ENCODE data around the gene ARHGAP26. TPM values are rescaled to one million over a fixed set of nuclear protein-coding genes. Genes with fewer than 3 reads are reported as not detected.
A peak's percentile ranks its signal among the peaks of the same experiment; 100 is the strongest.

ARHGAP26 gene
- total RNA-seq, 1 donor from 2014 or later = 18.7 TPM

DNA sequence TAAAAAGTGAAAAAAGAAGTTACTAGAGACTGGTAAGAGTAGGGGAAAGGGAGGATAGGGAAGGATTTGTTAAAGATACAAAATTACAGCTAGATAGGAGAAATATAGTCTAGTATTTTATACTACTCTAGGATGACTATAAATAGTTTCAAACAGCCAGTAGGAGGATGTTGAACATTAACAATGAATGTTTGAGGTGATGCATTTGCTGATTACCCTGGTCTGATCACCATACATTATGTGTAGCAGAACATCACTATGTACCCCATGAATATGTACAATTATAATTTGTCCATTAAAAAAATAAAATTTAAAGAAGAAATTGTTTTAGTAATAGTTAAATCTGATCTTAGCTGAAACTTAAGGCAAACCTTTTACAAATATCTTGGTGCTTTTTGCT lies 302.6 kb downstream of the ARHGAP26 start:
- no peak overlapping the region for H3K4me3 Mint-ChIP-seq
- H3K4me1 Mint-ChIP-seq (ENCODE audit: unreplicated experiment) = peaks cover 8% of the 10 kb centered on the region
- peaks cover 4% of the 10 kb centered on the region for H3K9me3 Mint-ChIP-seq
- no peaks in the 10 kb centered on the region for H3K27me3 Mint-ChIP-seq
- TF ChIP-seq, protein P1, sequence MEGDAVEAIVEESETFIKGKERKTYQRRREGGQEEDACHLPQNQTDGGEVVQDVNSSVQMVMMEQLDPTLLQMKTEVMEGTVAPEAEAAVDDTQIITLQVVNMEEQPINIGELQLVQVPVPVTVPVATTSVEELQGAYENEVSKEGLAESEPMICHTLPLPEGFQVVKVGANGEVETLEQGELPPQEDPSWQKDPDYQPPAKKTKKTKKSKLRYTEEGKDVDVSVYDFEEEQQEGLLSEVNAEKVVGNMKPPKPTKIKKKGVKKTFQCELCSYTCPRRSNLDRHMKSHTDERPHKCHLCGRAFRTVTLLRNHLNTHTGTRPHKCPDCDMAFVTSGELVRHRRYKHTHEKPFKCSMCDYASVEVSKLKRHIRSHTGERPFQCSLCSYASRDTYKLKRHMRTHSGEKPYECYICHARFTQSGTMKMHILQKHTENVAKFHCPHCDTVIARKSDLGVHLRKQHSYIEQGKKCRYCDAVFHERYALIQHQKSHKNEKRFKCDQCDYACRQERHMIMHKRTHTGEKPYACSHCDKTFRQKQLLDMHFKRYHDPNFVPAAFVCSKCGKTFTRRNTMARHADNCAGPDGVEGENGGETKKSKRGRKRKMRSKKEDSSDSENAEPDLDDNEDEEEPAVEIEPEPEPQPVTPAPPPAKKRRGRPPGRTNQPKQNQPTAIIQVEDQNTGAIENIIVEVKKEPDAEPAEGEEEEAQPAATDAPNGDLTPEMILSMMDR (conservative IDR thresholded peaks at IDR 0.05) = no peak
- no peak overlapping the region for H3K27ac Mint-ChIP-seq
- H3K36me3 Mint-ChIP-seq = peaks cover 7% of the 10 kb centered on the region
- DNase-seq (ENCODE audit: extremely low spot score, unreplicated experiment) = no peak

DNA sequence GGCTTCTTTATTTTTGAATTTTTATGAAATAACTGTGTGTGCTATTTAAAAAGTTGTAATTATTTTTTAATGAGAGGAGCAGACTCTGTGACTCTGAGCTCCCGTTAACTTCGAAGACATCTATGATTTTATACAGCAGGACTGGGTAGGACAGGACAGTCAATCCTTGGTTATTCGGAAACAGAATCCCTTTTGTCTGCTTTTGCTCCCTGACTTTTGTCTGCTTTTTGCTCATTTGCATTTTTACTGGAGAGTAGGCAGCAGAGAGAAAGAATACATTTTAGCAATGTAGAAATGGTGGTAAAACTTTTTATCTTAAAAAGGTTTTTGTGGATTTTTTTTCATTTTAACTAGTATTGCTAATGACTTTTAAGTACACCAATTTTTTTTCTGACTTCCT lies 303.6 kb downstream of the ARHGAP26 start:
- Mint-ChIP-seq H3K4me1 (ENCODE audit: unreplicated experiment) (peaks cover 12% of the 10 kb centered on the region), H3K27ac (no peak overlapping the region), H3K27me3 (no peaks in the 10 kb centered on the region), H3K36me3 (peaks cover 7% of the 10 kb centered on the region), H3K9me3 (peaks cover 4% of the 10 kb centered on the region), H3K4me3 (no peak overlapping the region)
- TF ChIP-seq, protein P1 (conservative IDR thresholded peaks at IDR 0.05) = no peak
- no peak for DNase-seq (ENCODE audit: extremely low spot score, unreplicated experiment)

DNA sequence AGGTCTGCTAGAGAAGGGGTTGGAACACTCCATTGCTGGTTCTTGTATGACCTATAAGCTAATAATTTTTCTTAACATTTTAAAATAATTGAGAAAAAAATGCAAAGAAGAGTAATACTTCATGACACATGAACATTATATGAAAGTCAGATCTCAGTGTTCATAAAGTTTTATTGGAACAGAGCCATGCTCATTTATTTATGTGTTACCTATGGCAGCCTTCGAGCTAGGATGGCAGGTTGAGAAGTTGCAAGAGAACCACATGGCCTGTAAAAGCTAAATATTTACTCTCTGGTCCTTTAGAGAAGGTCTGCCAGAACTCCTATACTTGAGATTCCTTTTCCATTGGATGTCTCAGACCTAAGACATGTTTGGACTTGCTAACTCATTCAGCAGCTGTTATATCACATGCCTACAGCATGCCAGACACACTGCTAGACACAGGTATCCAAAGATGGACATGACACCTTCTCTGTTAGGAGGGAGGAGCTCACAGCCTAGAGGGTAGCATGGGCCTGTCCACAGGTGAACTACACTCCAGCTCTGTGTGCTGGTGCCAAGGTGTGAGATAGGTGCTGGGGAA lies 304.3 kb downstream of the ARHGAP26 start:
- Mint-ChIP-seq H3K27ac (no peak overlapping the region), H3K4me1 (ENCODE audit: unreplicated experiment) (peaks cover 13% of the 10 kb centered on the region), H3K27me3 (no peaks in the 10 kb centered on the region), H3K4me3 (no peak overlapping the region), H3K36me3 (peaks cover 7% of the 10 kb centered on the region), H3K9me3 (peaks cover 4% of the 10 kb centered on the region)
- no peak for DNase-seq (ENCODE audit: extremely low spot score, unreplicated experiment)
- TF ChIP-seq, protein P1 (conservative IDR thresholded peaks at IDR 0.05) = no peak

DNA sequence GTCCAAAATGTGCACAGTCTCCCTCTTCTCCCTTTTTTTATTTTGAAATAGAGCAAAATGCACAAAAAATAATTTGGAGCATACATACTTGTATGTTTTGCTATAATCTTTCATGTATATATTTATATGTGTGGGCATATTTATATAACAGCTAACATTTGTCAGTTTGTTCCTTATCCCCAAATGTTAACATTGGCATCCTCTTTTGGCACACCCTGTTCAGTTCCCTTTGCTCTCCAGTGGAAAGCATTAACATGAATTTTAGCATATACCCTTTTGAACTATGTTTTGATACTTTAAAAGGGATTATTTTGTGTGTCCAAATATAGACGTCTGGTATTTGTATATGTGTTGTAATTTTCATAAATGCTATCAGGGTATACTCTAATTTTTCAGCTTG lies 306.2 kb downstream of the ARHGAP26 start:
- DNase-seq (ENCODE audit: extremely low spot score, unreplicated experiment) = no peak
- peaks cover 8% of the 10 kb centered on the region for H3K36me3 Mint-ChIP-seq

DNA sequence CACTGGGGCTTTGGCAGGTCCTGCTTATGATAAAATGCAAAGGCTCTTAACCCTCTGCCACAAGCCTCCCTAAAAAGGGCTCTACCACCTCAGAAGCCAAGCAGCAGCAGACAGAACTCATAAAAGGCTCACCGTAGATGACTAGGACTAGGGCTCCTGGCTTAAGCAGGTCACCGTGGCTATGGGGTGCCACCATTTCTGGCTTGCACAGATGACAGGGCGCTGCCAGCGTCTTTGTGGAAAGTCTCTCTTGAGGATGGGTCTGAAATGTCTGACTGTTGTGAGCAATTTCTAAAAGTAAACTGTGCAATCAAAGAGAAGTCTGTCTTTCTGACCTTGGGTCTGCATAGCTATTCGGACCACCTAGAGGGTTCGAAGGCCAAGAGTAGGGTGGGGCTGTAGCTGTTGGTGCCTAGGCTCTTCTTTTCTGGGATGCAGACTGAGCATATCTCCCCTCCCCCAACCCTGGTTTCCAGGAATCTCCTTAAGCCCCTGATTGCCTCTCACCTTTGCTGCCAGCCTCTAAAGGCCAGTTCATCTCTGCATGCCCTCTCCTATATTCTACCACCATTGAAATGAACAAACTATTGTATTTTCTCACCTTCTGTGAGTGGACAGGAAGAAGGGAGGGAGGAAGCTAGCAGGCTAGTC lies 307.4 kb downstream of the ARHGAP26 start:
- peaks cover 13% of the 10 kb centered on the region for H3K4me1 Mint-ChIP-seq (ENCODE audit: unreplicated experiment)
- peak overlapping the region; percentile 29 for H3K27ac Mint-ChIP-seq

More for the DNA sequence above, 306.2 kb downstream of the ARHGAP26 start:
- Mint-ChIP-seq H3K27ac (no peak overlapping the region), H3K27me3 (no peaks in the 10 kb centered on the region), H3K4me3 (no peak overlapping the region), H3K9me3 (peaks cover 4% of the 10 kb centered on the region), H3K4me1 (ENCODE audit: unreplicated experiment) (peaks cover 13% of the 10 kb centered on the region)
- TF ChIP-seq, protein P1 (conservative IDR thresholded peaks at IDR 0.05) = no peak

More for the DNA sequence above, 307.4 kb downstream of the ARHGAP26 start:
- Mint-ChIP-seq H3K27me3 (no peaks in the 10 kb centered on the region), H3K9me3 (peaks cover 4% of the 10 kb centered on the region), H3K36me3 (peaks cover 8% of the 10 kb centered on the region), H3K4me3 (no peak overlapping the region)
- TF ChIP-seq, protein P1 (conservative IDR thresholded peaks at IDR 0.05) = no peak
- no peak for DNase-seq (ENCODE audit: extremely low spot score, unreplicated experiment)

Data from type B pancreatic cell (in vitro differentiated cells).